ENCODE measurements around the gene ADAT2. TPM values are rescaled to one million over a fixed set of nuclear protein-coding genes. Genes with fewer than 3 reads are reported as not detected.

ADAT2 gene
- total and polyA plus RNA-seq, 2 donors (not counting 1 experiment from before 2014, with no cell fraction given) = 13.6 to 16.0 TPM

- POLR2A ChIA-PET = no interaction called here
- ATAC-seq (ENCODE audit: low read depth) (no peak), DNase-seq (no peak)
- CTCF ChIA-PET = no interaction called here
- no peak overlapping the region for H3K27ac ChIP-seq (ENCODE audit: low read length in 2 of 2)
- Mint-ChIP-seq H3K4me3 (no peak overlapping the region), H3K27ac (no peak overlapping the region), H3K4me1 (no peaks in the 10 kb centered on the region), H3K9me3 (ENCODE audit: insufficient read depth) (no peaks in the 10 kb centered on the region), H3K27me3 (peaks cover 13% of the 10 kb centered on the region)
- TF ChIP-seq CTCF (IDR thresholded peaks at IDR 0.05) (no peak), EZH2 (IDR thresholded peaks at IDR 0.05; ENCODE audit: borderline replicate concordance, insufficient read depth, low read depth, low read length, poor library complexity, severe bottlenecking) (no peak)
- no peak overlapping the region for H3K9ac ChIP-seq (ENCODE audit: low read length)
- H3K4me2 ChIP-seq (replicated peaks; ENCODE audit: low read depth, low read length, poor library complexity, severe bottlenecking) = no peak overlapping the region
- H3K36me3 ChIP-seq (replicated peaks in 1 of 2; ENCODE audit: control extremely low read depth in 1 of 2, control insufficient read depth in 1 of 2, extremely low read depth in 1 of 2, insufficient read depth in 2 of 2, low read length in 1 of 2) = no peaks in the 10 kb centered on the region
- no peaks in the 10 kb centered on the region for H3K79me2 ChIP-seq (ENCODE audit: control insufficient read depth, insufficient read depth, low read length)
- no peaks in the 10 kb centered on the region for H3K27me3 ChIP-seq (replicated peaks in 1 of 4; ENCODE audit: control extremely low read depth in 1 of 4, control insufficient read depth in 3 of 4, insufficient read depth in 4 of 4, low read length in 3 of 4)
- intact Hi-C loops (cut with micrococcal nuclease) = no loop called here
- no peaks in the 10 kb centered on the region for H3K4me1 ChIP-seq (ENCODE audit: control insufficient read depth in 2 of 2, insufficient read depth in 2 of 2, low read length in 2 of 2)
- H3K4me3 ChIP-seq (ENCODE audit: control extremely low read depth in 1 of 5, extremely low read depth in 1 of 5, insufficient read depth in 1 of 5, low read depth in 2 of 5, low read length in 4 of 5) = no peak overlapping the region
- H2AFZ ChIP-seq (ENCODE audit: insufficient read depth, low read depth, low read length, poor library complexity, severe bottlenecking) = no peak overlapping the region
- no peaks in the 10 kb centered on the region for H4K20me1 ChIP-seq (ENCODE audit: control insufficient read depth, insufficient read depth, low read length, poor library complexity, severe bottlenecking)
- no CpG with 5 or more reads among the region's 3 CpGs for WGBS (ENCODE audit: insufficient coverage)
- H3K9me3 ChIP-seq (ENCODE audit: control extremely low read depth in 1 of 3, control insufficient read depth in 2 of 3, insufficient read depth in 1 of 3, low read length in 2 of 3) = no peaks in the 10 kb centered on the region
These were observed 74.1 kb downstream of the ADAT2 start for GRCh38 chr6:143376375-143376774.

GRCh38 chr6:143375022-143375585 is 75.4 kb downstream of the ADAT2 start:
- Histone ChIP-seq H3K36me3 (replicated peaks in 1 of 2; ENCODE audit: control extremely low read depth in 1 of 2, control insufficient read depth in 1 of 2, extremely low read depth in 1 of 2, insufficient read depth in 2 of 2, low read length in 1 of 2) (no peaks in the 10 kb centered on the region), H4K20me1 (ENCODE audit: control insufficient read depth, insufficient read depth, low read length, poor library complexity, severe bottlenecking) (no peaks in the 10 kb centered on the region), H3K4me3 (ENCODE audit: control extremely low read depth in 1 of 5, extremely low read depth in 1 of 5, insufficient read depth in 1 of 5, low read depth in 2 of 5, low read length in 4 of 5) (no peak overlapping the region), H3K4me2 (replicated peaks; ENCODE audit: low read depth, low read length, poor library complexity, severe bottlenecking) (no peak overlapping the region), H3K9me3 (ENCODE audit: control extremely low read depth in 1 of 3, control insufficient read depth in 2 of 3, insufficient read depth in 1 of 3, low read length in 2 of 3) (no peaks in the 10 kb centered on the region), H2AFZ (ENCODE audit: insufficient read depth, low read depth, low read length, poor library complexity, severe bottlenecking) (no peak overlapping the region), H3K27ac (ENCODE audit: low read length in 2 of 2) (no peak overlapping the region), H3K27me3 (replicated peaks in 1 of 4; ENCODE audit: control extremely low read depth in 1 of 4, control insufficient read depth in 3 of 4, insufficient read depth in 4 of 4, low read length in 3 of 4) (no peaks in the 10 kb centered on the region), H3K4me1 (ENCODE audit: control insufficient read depth in 2 of 2, insufficient read depth in 2 of 2, low read length in 2 of 2) (no peaks in the 10 kb centered on the region), H3K79me2 (ENCODE audit: control insufficient read depth, insufficient read depth, low read length) (no peaks in the 10 kb centered on the region), H3K9ac (ENCODE audit: low read length) (no peak overlapping the region)
- no peak for DNase-seq
- H3K27ac Mint-ChIP-seq = no peak overlapping the region
- whole genome bisulfite sequencing (ENCODE audit: insufficient coverage) = 56% methylated on average over 1 of the region's 5 CpGs
- intact Hi-C loops (cut with micrococcal nuclease) = no loop called here
- H3K4me1 Mint-ChIP-seq = no peaks in the 10 kb centered on the region
- no peaks in the 10 kb centered on the region for H3K9me3 Mint-ChIP-seq (ENCODE audit: insufficient read depth)
- peaks cover 6% of the 10 kb centered on the region for H3K27me3 Mint-ChIP-seq
- ChIA-PET POLR2A (no interaction called here), CTCF (no interaction called here)
- no peak for ATAC-seq (ENCODE audit: low read depth)
- TF ChIP-seq EZH2 (IDR thresholded peaks at IDR 0.05; ENCODE audit: borderline replicate concordance, insufficient read depth, low read depth, low read length, poor library complexity, severe bottlenecking) (no peak), CTCF (IDR thresholded peaks at IDR 0.05) (no peak)
- no peak overlapping the region for H3K4me3 Mint-ChIP-seq

Measured in B cell (primary cell).